Fibroblast of the aortic adventitia (primary cell): ENCODE data around the gene FBXL17. TPM values are rescaled to one million over a fixed set of nuclear protein-coding genes. Genes with fewer than 3 reads are reported as not detected.

Experiments
- DNase-seq: peaks from one replicate; pipeline ENCODE4 v3.0.0-alpha.2; 2010; ENCODE audit warnings: low read depth
- H3K4me3 ChIP-seq: 2 replicates; pipeline ENCODE4 v1.5.1; 2011; ENCODE audit warnings: low read depth, mild to moderate bottlenecking, control low read depth, low read length, moderate library complexity
- CTCF ChIP-seq: IDR thresholded peaks from 2 replicates; pipeline ENCODE4 v1.5.1; 2011; ENCODE audit warnings: mild to moderate bottlenecking, low read length, control low read depth, inconsistent platforms; ENCODE audit not compliant: insufficient read depth
- total RNA-seq: library from RNA; depleted of rRNA; stranded (reverse); fragments of >200 nt; gene quantifications from 2 replicates; pipeline ENCODE4 v1.2.3, GENCODE V29; 2012; ENCODE audit warnings: low replicate concordance

FBXL17 gene
- total RNA-seq, 1 donor, result 19.7 TPM

- no peak for TF ChIP-seq CTCF
- no peak overlapping the region for H3K4me3 ChIP-seq
- peak; percentile 33 for DNase-seq
Measured at GRCh38 chr5:108101130-108101529, 280.8 kb downstream of the FBXL17 start.

GRCh38 chr5:108094800-108095199 is 287.1 kb downstream of the FBXL17 start:
- TF ChIP-seq CTCF, result no peak
- no peak for DNase-seq
- no peak overlapping the region for H3K4me3 ChIP-seq

GRCh38 chr5:108093186-108093585 is 288.7 kb downstream of the FBXL17 start:
- H3K4me3 ChIP-seq, result no peak overlapping the region
- peak; percentile 51 for TF ChIP-seq CTCF
- DNase-seq, result peak; percentile 24

- no peak for TF ChIP-seq CTCF
- DNase-seq, result no peak
- no peak overlapping the region for H3K4me3 ChIP-seq
Measured at GRCh38 chr5:108090946-108091345, 291.0 kb downstream of the FBXL17 start.

GRCh38 chr5:108084105-108084504 is 297.8 kb downstream of the FBXL17 start:
- no peak for TF ChIP-seq CTCF
- H3K4me3 ChIP-seq, result no peak overlapping the region
- DNase-seq, result peak; percentile 38

GRCh38 chr5:108083232-108083631 is 298.7 kb downstream of the FBXL17 start:
- no peak overlapping the region for H3K4me3 ChIP-seq
- no peak for TF ChIP-seq CTCF
- no peak for DNase-seq

GRCh38 chr5:108081707-108082106 is 300.2 kb downstream of the FBXL17 start:
- no peak for TF ChIP-seq CTCF
- no peak for DNase-seq

More at GRCh38 chr5:108081707-108082106, 300.2 kb downstream of the FBXL17 start:
- H3K4me3 ChIP-seq, result no peak overlapping the region
